Fibroblast of the aortic adventitia (primary cell): Measurements from ENCODE around the gene TNPO3. TPM values are rescaled to one million over a fixed set of nuclear protein-coding genes. Genes with fewer than 3 reads are reported as not detected.
A peak's percentile ranks its signal among the peaks of the same experiment; 100 is the strongest.
"Not testable (repeated sequence)": the region's sequence is repeated elsewhere in the genome, so short reads cannot be mapped to it uniquely, and the experiment has no call there.

ENCODE experiments used
- DNase-seq: peaks from one replicate; pipeline ENCODE4 v3.0.0-alpha.2; 2010; ENCODE audit warnings: low read depth
- H3K4me3 ChIP-seq: 2 replicates; pipeline ENCODE4 v1.5.1; 2011; ENCODE audit warnings: low read depth, mild to moderate bottlenecking, control low read depth, low read length, moderate library complexity
- total RNA-seq: library from RNA; depleted of rRNA; stranded (reverse); fragments of >200 nt; gene quantifications from 2 replicates; pipeline ENCODE4 v1.2.3, GENCODE V29; 2012; ENCODE audit warnings: low replicate concordance
- TF ChIP-seq, protein P1 (sequence below): IDR thresholded peaks from 2 replicates; pipeline ENCODE4 v1.5.1; 2011; ENCODE audit warnings: mild to moderate bottlenecking, low read length, control low read depth, inconsistent platforms; ENCODE audit not compliant: insufficient read depth

The TNPO3 gene
- total RNA-seq, 1 donor: 63.3 TPM

DNA sequence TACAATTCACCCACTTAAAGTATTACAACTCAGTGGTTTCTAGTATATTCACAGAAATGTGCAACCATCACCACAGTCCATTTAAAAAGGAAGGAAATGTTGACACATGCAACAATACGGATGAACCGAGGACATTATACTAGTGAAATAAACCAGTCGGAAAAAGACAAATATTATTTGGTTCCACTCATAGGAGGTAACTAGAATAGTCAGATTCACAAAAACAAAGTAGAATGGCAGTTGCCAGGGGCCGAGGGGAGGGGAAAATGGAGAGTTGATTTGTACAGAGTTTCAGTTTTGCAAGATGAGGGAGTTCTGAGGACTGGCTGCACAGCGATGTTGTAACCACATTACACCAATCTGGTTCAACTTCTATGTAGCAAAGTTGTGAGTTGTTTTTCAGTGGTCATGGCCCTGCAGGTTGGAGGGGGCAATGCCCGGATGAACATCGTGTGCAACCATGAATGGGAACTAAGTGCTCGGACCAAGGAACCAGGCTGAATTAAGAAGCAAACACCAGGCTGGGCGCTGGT, 17.6 kb upstream of the TNPO3 start:
- TF ChIP-seq, protein P1, sequence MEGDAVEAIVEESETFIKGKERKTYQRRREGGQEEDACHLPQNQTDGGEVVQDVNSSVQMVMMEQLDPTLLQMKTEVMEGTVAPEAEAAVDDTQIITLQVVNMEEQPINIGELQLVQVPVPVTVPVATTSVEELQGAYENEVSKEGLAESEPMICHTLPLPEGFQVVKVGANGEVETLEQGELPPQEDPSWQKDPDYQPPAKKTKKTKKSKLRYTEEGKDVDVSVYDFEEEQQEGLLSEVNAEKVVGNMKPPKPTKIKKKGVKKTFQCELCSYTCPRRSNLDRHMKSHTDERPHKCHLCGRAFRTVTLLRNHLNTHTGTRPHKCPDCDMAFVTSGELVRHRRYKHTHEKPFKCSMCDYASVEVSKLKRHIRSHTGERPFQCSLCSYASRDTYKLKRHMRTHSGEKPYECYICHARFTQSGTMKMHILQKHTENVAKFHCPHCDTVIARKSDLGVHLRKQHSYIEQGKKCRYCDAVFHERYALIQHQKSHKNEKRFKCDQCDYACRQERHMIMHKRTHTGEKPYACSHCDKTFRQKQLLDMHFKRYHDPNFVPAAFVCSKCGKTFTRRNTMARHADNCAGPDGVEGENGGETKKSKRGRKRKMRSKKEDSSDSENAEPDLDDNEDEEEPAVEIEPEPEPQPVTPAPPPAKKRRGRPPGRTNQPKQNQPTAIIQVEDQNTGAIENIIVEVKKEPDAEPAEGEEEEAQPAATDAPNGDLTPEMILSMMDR: no peak
- H3K4me3 ChIP-seq: no peak overlapping the region
- DNase-seq: no peak

DNA sequence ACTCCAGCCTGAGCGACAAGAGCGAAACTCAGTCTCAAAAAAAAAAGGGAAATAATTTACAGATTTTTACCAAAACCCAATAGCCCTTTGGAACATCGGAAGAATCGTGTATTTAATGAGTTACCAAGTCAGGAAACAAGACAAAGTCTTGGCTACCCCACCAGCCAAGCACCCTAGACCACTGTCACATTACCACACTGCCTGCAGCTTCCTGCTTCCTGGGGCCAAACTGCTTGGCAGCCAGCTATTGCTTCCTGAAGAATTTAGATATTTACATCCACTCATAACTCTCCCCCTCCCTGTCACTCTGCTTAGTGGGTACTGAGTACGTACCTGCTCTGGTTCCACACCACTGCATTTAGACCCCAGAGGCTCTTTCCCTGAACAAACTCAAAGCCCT, 14.1 kb upstream of the TNPO3 start:
- no peak for DNase-seq
- TF ChIP-seq, protein P1: no peak
- no peak overlapping the region for H3K4me3 ChIP-seq

DNA sequence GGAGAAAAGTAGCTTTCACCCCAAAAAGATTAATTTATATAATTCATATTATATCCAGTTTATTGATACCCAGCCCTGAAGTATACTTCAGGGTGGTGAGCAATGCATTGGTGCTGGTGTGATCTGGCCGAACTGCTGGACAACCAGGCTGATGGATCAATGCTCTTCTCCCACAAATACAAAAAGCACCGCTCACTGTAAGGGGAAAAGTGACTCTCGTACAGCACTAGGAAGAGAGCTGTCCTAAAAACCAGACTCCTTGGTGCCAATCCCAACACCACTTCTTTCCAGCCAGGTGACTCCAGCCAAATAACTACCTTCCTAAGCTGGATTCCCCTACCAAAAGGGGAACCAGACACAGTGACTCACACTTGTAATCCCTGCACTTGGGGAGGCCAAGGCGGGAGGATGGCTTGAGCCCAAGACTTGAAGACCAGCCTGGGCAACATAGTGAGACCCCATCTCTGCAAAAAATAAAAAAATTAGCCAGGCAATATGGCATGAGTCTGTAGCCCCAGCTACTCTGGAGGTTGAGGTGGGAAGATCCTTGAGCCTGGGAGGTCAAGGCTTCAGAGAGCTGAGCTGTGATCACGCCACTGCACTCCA, 13.1 kb upstream of the TNPO3 start:
- H3K4me3 ChIP-seq: no peak overlapping the region
- no peak for DNase-seq
- TF ChIP-seq, protein P1: no peak

GRCh38 chr7:129067132-129067561, 12.2 kb upstream of the TNPO3 start:
- H3K4me3 ChIP-seq, DNase-seq: not testable (repeated sequence)

DNA sequence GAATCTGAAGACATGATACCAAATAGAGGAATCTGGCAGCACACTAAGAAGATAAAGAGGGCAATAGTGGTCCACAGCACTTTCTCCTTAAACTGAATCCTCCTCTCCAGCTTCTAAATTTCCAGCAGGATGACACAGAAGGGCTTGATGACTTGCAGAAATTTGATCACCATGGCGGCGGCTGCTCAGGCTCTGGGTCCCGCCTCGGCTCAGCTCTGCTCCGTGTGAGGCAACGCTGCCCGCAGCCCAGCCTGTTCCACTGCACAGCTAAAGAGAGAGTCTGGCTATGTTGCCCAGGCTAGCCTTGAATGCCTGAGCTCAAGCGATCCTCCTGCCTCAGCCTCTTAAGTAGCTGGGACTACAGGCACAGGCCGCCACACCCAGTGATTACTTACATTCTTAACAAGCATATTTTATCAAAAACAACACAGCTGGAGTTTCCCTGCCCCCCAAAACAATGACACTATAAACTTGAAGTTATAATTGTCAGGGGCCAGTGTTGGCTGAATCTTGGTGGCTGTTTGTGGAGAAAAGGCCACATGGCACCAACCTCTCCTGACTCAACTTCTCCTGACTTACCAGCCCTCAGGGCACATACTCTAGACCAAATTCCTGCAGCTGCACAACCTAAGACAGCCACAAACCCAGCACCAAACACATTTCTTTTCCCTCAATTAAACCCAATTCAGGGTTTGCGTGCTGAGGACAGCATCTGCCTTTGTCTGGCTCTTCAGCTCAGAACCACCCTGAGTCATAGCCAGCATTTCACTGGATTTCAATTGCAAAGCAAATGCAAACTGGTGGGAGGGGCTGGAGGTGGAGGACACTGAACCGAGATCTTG, 11.6 kb upstream of the TNPO3 start:
- H3K4me3 ChIP-seq: no peak overlapping the region
- DNase-seq: peak; percentile 84
- TF ChIP-seq, protein P1: no peak

DNA sequence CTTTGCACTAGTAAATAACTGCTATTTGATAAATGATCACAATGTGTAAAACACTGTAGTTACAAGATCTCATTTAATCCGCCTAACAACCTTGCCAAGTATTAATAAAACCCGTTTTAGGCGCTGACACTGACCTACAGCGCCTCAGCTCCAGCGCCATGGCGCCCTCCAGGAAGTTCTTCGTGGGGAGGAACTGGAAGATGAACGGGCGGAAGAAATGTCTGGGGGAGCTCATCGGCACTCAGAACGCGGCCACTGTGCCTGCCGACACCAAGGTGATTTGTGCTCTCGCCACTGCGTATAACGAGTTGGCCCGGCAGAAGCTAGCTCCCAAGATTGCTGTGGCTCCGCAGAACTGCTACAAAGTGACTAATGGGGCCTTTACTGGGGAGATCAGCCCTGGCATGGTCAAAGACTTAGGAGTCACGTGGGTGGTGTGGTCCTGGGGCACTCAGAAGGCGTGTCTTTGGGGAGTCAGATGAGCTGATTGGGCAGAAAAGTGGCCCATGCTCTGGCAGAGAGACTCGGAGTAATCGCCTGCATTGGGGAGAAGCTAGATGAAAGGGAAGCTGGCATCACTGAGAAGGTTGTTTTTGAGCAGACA, 1.1 kb upstream of the TNPO3 start:
- DNase-seq: peak; percentile 58
- TF ChIP-seq, protein P1: no peak
- H3K4me3 ChIP-seq: peak overlapping the region; percentile 83

DNA sequence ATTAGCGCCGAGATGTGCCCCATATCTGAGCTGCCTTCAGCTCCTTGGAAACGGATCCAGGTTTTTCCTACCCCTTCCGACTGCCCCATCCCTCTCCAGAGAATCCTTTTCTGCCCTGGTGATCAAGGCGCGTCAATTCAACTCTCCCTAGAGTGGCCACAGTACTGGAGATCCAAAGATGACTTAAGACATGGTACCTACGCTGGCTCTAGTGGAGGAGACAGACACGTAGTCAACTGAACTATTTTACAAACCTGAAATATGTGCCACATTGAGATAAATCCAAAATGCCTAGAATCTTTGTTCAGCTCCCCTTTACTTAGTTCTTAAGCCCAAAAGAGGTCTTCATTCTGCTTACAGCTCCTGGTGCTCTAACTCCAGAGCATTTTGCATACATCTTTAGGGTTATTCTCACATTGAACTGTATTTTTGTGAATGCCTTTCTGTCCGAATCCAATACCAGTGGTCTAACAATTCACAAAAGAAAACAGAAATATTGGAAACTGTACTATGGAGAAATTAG, 444 bp upstream of the TNPO3 start:
- TF ChIP-seq, protein P1: no peak
- H3K4me3 ChIP-seq: peak overlapping the region; percentile 83
- DNase-seq: no peak
